Endothelial cell of umbilical vein (primary cell): ENCODE measurements around the gene SERGEF. TPM values are rescaled to one million over a fixed set of nuclear protein-coding genes. Genes with fewer than 3 reads are reported as not detected.

Experiments
- BruUV-seq: library from RNA; stranded (reverse); fragments of 400-500 nt; replicated peaks from 2 replicates; lab custom pipeline; 2021; lab: Mats Ljungman, UMichigan
- CTCF ChIA-PET: fragments of 300-600, 350-600 bp; sonication (Branson Sonifier 250); formaldehyde crosslinking; loops from one replicate; lab custom pipeline; 2021; ENCODE audit warnings: antibody characterized with exemption, inconsistent platforms; lab: Charles Lee
- POLR2A ChIA-PET: fragments of 300-600, 350-600 bp; sonication (Branson Sonifier 250); formaldehyde crosslinking; loops from one replicate; lab custom pipeline; 2021; ENCODE audit warnings: antibody characterized with exemption, inconsistent platforms; lab: Charles Lee
- DNase-seq: peaks from one replicate; pipeline ENCODE4 v3.0.0-alpha.2; 2011; ENCODE audit warnings: low read depth, low spot score
- FAIRE-seq: peaks from 2 replicates; lab custom pipeline; 2011; peaks lifted over from hg19 to GRCh38; lab: Jason Lieb, UNC
- H2AFZ ChIP-seq: 2 replicates; pipeline ENCODE4 v1.6.0; 2012; ENCODE audit warnings: low read depth, low read length, control low read depth, inconsistent platforms
- H3K27ac ChIP-seq: 2 replicates; pipeline ENCODE4 v1.5.1; 2011; ENCODE audit warnings: low read depth, mild to moderate bottlenecking, control low read depth, low read length, moderate library complexity; ENCODE audit not compliant: insufficient read depth
- H3K27me3 ChIP-seq, 2 experiments: 2 replicates each; pipeline versions ENCODE4 v1.6.0 to v1.6.1; 2011; ENCODE audit warnings: low read length in 2 of 2, mixed read lengths in 1 of 2; ENCODE audit not compliant: control insufficient read depth in 2 of 2, insufficient read depth in 2 of 2
- H3K36me3 ChIP-seq, 2 experiments: 2 replicates in 1 of 2; 3 replicates in 1 of 2; pipeline ENCODE4 v1.5.1; 2011; ENCODE audit warnings: low read length in 2 of 2, mild to moderate bottlenecking in 1 of 2, moderate library complexity in 1 of 2; ENCODE audit not compliant: control insufficient read depth in 2 of 2, insufficient read depth in 2 of 2; ENCODE audit errors: extremely low read depth in 1 of 2
- H3K4me1 ChIP-seq: 3 replicates; pipeline ENCODE4 v1.5.1; 2011; ENCODE audit warnings: mild to moderate bottlenecking, low read length; ENCODE audit not compliant: control insufficient read depth, insufficient read depth; ENCODE audit errors: extremely low read depth
- H3K4me2 ChIP-seq: 2 replicates; pipeline ENCODE4 v1.6.1; 2011; ENCODE audit warnings: low read length, control low read depth, mixed read lengths; ENCODE audit not compliant: insufficient read depth
- H3K4me3 ChIP-seq, 3 experiments: fragments of 200-600 bp in 1 of 3; sonication (generic), shearing (Covaris generic) in 1 of 3; replicated peaks in 1 of 3; 2 replicates each; pipeline ENCODE4 v1.5.1; 2011 to 2016; ENCODE audit warnings: control low read depth in 3 of 3, low read length in 3 of 3, mild to moderate bottlenecking in 2 of 3, inconsistent platforms in 1 of 3, low read depth in 1 of 3, moderate library complexity in 1 of 3; ENCODE audit not compliant: insufficient read depth in 1 of 3
- H3K79me2 ChIP-seq: 2 replicates; pipeline ENCODE4 v1.6.0; 2012; ENCODE audit warnings: low read length, inconsistent platforms; ENCODE audit not compliant: control insufficient read depth, insufficient read depth
- H3K9ac ChIP-seq: replicated peaks from 2 replicates; pipeline ENCODE3; 2011; ENCODE audit warnings: low read length, control low read depth; ENCODE audit not compliant: insufficient read depth; ENCODE audit errors: extremely low read depth
- H3K9me1 ChIP-seq: replicated peaks from 3 replicates; pipeline ENCODE4 v1.6.0; 2011; ENCODE audit warnings: mild to moderate bottlenecking, low read length; ENCODE audit not compliant: control insufficient read depth, insufficient read depth; ENCODE audit errors: extremely low read depth
- H3K9me3 ChIP-seq: replicated peaks from 2 replicates; pipeline ENCODE4 v1.5.1; 2012; ENCODE audit warnings: low read length, inconsistent platforms; ENCODE audit not compliant: control insufficient read depth, insufficient read depth
- H4K20me1 ChIP-seq: replicated peaks from 2 replicates; pipeline ENCODE3; 2011; ENCODE audit warnings: mild to moderate bottlenecking, low read length; ENCODE audit not compliant: control insufficient read depth, insufficient read depth; ENCODE audit errors: extremely low read depth
- CTCF ChIP-seq, 2 donors: IDR thresholded peaks; 1 replicate in 1 of 2; 2 replicates in 1 of 2; pipeline ENCODE4 v1.5.1; 2011; ENCODE audit warnings: low read length in 2 of 2, mild to moderate bottlenecking in 2 of 2, moderate library complexity in 2 of 2, control low read depth in 1 of 2, inconsistent platforms in 1 of 2, low read depth in 1 of 2; ENCODE audit not compliant: insufficient read depth in 1 of 2; ENCODE audit errors: extremely low read depth in 1 of 2
- EZH2 ChIP-seq: IDR thresholded peaks from 2 replicates; pipeline ENCODE4 v1.6.1; 2012; ENCODE audit warnings: borderline replicate concordance, low read depth, mild to moderate bottlenecking, moderate library complexity, low read length, inconsistent platforms; ENCODE audit not compliant: severe bottlenecking
- FOS ChIP-seq: IDR thresholded peaks from 2 replicates; pipeline ENCODE4 v1.6.1; 2011; ENCODE audit warnings: mild to moderate bottlenecking, low read length, moderate library complexity, borderline replicate concordance; ENCODE audit not compliant: insufficient read depth
- GATA2 ChIP-seq: IDR thresholded peaks from 2 replicates; pipeline ENCODE4 v1.7.0; 2011; ENCODE audit warnings: low read depth, mild to moderate bottlenecking, moderate library complexity, mixed read lengths, low read length; ENCODE audit not compliant: insufficient read length, insufficient read depth
- JUN ChIP-seq: IDR thresholded peaks from 2 replicates; pipeline ENCODE4 v1.6.1; 2011; ENCODE audit warnings: borderline replicate concordance, low read depth; ENCODE audit not compliant: insufficient read length, insufficient read depth
- MAX ChIP-seq: IDR thresholded peaks from 2 replicates; pipeline ENCODE4 v1.6.1; 2011; ENCODE audit not compliant: insufficient read depth, insufficient read length
- MYC ChIP-seq: IDR thresholded peaks from one replicate; pipeline ENCODE4 v1.6.1; 2011; ENCODE audit warnings: mild to moderate bottlenecking, low read depth, low read length
- POLR2A ChIP-seq: IDR thresholded peaks from 2 replicates; pipeline ENCODE4 v1.6.1; 2012; ENCODE audit warnings: low read depth, mild to moderate bottlenecking, control low read depth, low read length
- POLR2AphosphoS5 ChIP-seq: IDR thresholded peaks from 2 replicates; pipeline ENCODE4 v1.6.1; 2012; ENCODE audit warnings: low read depth, mild to moderate bottlenecking, control low read depth, low read length, moderate library complexity; ENCODE audit not compliant: insufficient read depth
- dilution Hi-C: fragments of 300-500 bp; cut with MboI; formaldehyde crosslinking; loops from one replicate; pipeline ENCODE4 v1.15.0; 2019; ENCODE audit warnings: low sequenced_read_pairs; ENCODE audit not compliant: extremely low pct_ligation_motif_present
- intact Hi-C: fragments of 100-400 bp; cut with micrococcal nuclease; formaldehyde crosslinking; loops from one replicate; pipeline ENCODE4 v1.10.0; 2022
- polyA plus RNA-seq, 4 experiments: library from polyadenylated mRNA; depleted of rRNA in 3 of 4; stranded (reverse) in 3 of 4; unstranded in 1 of 4; fragments of >200 nt; gene quantifications; 2 replicates each; pipeline versions ENCODE4 v1.2.1 to v1.2.3, GENCODE V29; 2011 to 2012; ENCODE audit warnings: missing spikeins in 1 of 4
- total RNA-seq: library from RNA; stranded (reverse); gene quantifications from 2 replicates; pipeline ENCODE4 v1.2.3, GENCODE V29; 2021

Gene SERGEF
- total and polyA plus RNA-seq, 2 donors (not counting 3 experiments of a cell fraction or from before 2014, with no cell fraction given) = 8.7 to 16.7 TPM

DNA sequence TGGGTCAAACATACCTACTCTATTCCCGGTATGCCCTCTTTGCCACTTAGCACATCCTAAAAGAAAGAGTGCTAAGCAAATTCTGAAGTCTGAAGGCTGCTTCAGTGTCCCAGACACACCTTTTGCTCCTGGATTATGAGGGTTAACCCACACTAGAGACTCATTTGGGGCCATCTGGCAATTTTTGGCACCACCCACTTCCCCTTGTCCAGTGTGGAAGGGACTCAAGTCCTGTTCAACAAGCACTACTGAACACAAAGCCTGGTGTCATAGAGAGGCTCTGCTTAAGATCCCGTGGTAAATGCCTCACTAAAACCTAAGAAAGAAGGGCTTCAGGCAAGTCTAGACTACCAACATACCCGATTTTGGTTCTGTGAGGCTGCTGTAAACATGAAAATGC, 85.8 kb downstream of the SERGEF start:
- intact Hi-C loops (no loop called here), dilution Hi-C loops (no loop called here)
- Histone ChIP-seq H3K27ac (no peak overlapping the region), H3K79me2 (no peaks in the 10 kb centered on the region), H3K4me1 (no peaks in the 10 kb centered on the region), H3K4me3 (no peak overlapping the region), H2AFZ (no peak overlapping the region), H3K9ac (no peak overlapping the region), H4K20me1 (no peaks in the 10 kb centered on the region), H3K36me3 (no peaks in the 10 kb centered on the region), H3K9me3 (no peaks in the 10 kb centered on the region), H3K27me3 (no peaks in the 10 kb centered on the region), H3K9me1 (no peaks in the 10 kb centered on the region), H3K4me2 (no peak overlapping the region)
- no peak for FAIRE-seq
- ChIA-PET CTCF (no interaction called here), POLR2A (no interaction called here)
- no peak for DNase-seq
- TF ChIP-seq POLR2AphosphoS5 (no peak), MAX (no peak), GATA2 (no peak), MYC (no peak), EZH2 (no peak), POLR2A (no peak), CTCF (IDR thresholded peaks at IDR 0.05; ENCODE audit: extremely low read depth in 1 of 2, insufficient read depth in 1 of 2, low read depth in 1 of 2, low read length in 2 of 2) (no peak), JUN (no peak), FOS (no peak)
- BruUV-seq = no TSS peak
